Suprapubic skin (tissue), 4 donors: ENCODE data around the gene CCDC88C.

Experiments
- EP300 ChIP-seq: sonication (generic); formaldehyde crosslinking; IDR thresholded peaks from one replicate; pipeline ENCODE4 v1.6.1; 2017; ENCODE audit warnings: antibody characterized with exemption
- POLR2A ChIP-seq, 2 donors: fragments of 450-650 bp; IDR thresholded peaks; one replicate each; pipeline ENCODE4 v1.6.1; 2017; ENCODE audit warnings: antibody characterized with exemption in 2 of 2, mild to moderate bottlenecking in 2 of 2, moderate library complexity in 2 of 2
- POLR2AphosphoS5 ChIP-seq, 3 donors: sonication (generic); formaldehyde crosslinking; IDR thresholded peaks; one replicate each; pipeline ENCODE4 v1.6.1; 2017; ENCODE audit warnings: antibody characterized with exemption in 3 of 3
- TF ChIP-seq, protein P1 (sequence below), 2 donors: fragments of 200-600 bp in 1 of 2; fragments of 450-650 bp in 1 of 2; sonication (generic) in 1 of 2; IDR thresholded peaks; one replicate each; pipeline ENCODE4 v1.5.1; 2016 to 2019; ENCODE audit warnings: antibody characterized with exemption in 2 of 2, mild to moderate bottlenecking in 1 of 2, moderate library complexity in 1 of 2

DNA sequence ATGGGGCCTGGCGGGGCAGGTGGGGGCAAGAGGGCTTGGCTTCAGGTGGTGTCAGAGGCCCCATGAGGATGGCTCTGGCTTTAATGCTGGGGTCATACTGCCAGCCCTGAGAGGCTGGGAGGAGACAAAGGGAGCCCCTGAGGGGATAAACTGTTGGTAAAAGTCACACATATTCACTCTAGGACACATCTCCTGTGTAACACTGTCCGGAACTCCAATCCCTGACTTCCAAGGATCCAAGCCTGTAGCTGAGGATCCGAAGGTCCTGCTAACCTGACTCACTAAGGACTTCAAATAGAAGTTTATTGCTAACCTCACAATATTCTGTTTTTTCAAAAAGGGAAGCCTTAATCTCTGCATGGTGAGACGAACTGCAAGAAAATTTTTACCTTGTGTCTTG lies 134.0 kb downstream of the CCDC88C start:
- TF ChIP-seq, protein P1, sequence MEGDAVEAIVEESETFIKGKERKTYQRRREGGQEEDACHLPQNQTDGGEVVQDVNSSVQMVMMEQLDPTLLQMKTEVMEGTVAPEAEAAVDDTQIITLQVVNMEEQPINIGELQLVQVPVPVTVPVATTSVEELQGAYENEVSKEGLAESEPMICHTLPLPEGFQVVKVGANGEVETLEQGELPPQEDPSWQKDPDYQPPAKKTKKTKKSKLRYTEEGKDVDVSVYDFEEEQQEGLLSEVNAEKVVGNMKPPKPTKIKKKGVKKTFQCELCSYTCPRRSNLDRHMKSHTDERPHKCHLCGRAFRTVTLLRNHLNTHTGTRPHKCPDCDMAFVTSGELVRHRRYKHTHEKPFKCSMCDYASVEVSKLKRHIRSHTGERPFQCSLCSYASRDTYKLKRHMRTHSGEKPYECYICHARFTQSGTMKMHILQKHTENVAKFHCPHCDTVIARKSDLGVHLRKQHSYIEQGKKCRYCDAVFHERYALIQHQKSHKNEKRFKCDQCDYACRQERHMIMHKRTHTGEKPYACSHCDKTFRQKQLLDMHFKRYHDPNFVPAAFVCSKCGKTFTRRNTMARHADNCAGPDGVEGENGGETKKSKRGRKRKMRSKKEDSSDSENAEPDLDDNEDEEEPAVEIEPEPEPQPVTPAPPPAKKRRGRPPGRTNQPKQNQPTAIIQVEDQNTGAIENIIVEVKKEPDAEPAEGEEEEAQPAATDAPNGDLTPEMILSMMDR (IDR thresholded peaks at IDR 0.05) = no peak
- TF ChIP-seq POLR2A (IDR thresholded peaks at IDR 0.05) (no peak), POLR2AphosphoS5 (IDR thresholded peaks at IDR 0.05) (no peak), EP300 (no peak)
